H1 (cell line): Measurements from ENCODE around the gene CABP2. TPM values are rescaled to one million over a fixed set of nuclear protein-coding genes. Genes with fewer than 3 reads are reported as not detected.

Experiments used
- CTCF ChIA-PET: fragments of 300-600 bp; sonication (Branson Sonifier 250); formaldehyde crosslinking; loops from one replicate; lab custom pipeline; 2021; ENCODE audit not compliant: partially characterized antibody; lab: Charles Lee
- POLR2A ChIA-PET: fragments of 300-600 bp; sonication (Branson Sonifier 250); formaldehyde crosslinking; loops from one replicate; lab custom pipeline; 2021; ENCODE audit warnings: inconsistent platforms; ENCODE audit not compliant: partially characterized antibody; lab: Charles Lee
- DNase-seq, 2 experiments: peaks; one replicate each; pipeline versions ENCODE4 v3.0.0 to v3.0.0-alpha.2; 2010 to 2022; ENCODE audit warnings: low spot score in 2 of 2, low read depth in 1 of 2, mixed read lengths in 1 of 2
- FAIRE-seq: peaks from 2 replicates; lab custom pipeline; 2011; peaks lifted over from hg19 to GRCh38; lab: Jason Lieb, UNC
- H2AFZ ChIP-seq: 2 replicates; pipeline ENCODE4 v1.8.1; 2012; ENCODE audit warnings: low read length, inconsistent platforms
- H2AK5ac ChIP-seq: 2 replicates; pipeline ENCODE4 v1.6.1; 2013; ENCODE audit warnings: low read depth, low read length
- H2BK120ac ChIP-seq: replicated peaks from 2 replicates; pipeline ENCODE3; 2013; ENCODE audit warnings: low read depth, low read length, inconsistent platforms
- H2BK12ac ChIP-seq: 2 replicates; pipeline ENCODE4 v1.6.1; 2013; ENCODE audit warnings: low read depth, low read length
- H2BK15ac ChIP-seq: 2 replicates; pipeline ENCODE4 v1.6.1; 2013; ENCODE audit warnings: low read length
- H2BK20ac ChIP-seq: 2 replicates; pipeline ENCODE4 v1.6.1; 2013; ENCODE audit warnings: low read length
- H2BK5ac ChIP-seq: 2 replicates; pipeline ENCODE4 v1.6.1; 2013; ENCODE audit warnings: low read depth, low read length
- H3K14ac ChIP-seq: 2 replicates; pipeline ENCODE4 v1.6.1; 2013; ENCODE audit warnings: inconsistent platforms; ENCODE audit not compliant: insufficient read length
- H3K18ac ChIP-seq: 2 replicates; pipeline ENCODE4 v1.6.1; 2013; ENCODE audit warnings: low read length; ENCODE audit errors: extremely low read depth
- H3K23ac ChIP-seq: 2 replicates; pipeline ENCODE4 v1.6.1; 2013; ENCODE audit warnings: inconsistent platforms; ENCODE audit not compliant: insufficient read length
- H3K23me2 ChIP-seq: 2 replicates; pipeline ENCODE4 v1.6.1; 2013; ENCODE audit warnings: low read depth, low read length
- H3K27ac ChIP-seq: 2 replicates; pipeline ENCODE4 v1.6.1; 2011; ENCODE audit warnings: low read depth, low read length, inconsistent platforms
- H3K27me3 ChIP-seq, 4 experiments: replicated peaks in 1 of 4; 1 replicate in 1 of 4; 2 replicates in 3 of 4; pipeline versions ENCODE4 v1.6.1 to v1.8.1; 2011 to 2013; ENCODE audit warnings: low read length in 3 of 4, mild to moderate bottlenecking in 3 of 4, inconsistent platforms in 2 of 4, mixed read lengths in 2 of 4, moderate library complexity in 1 of 4; ENCODE audit not compliant: control insufficient read depth in 3 of 4, insufficient read depth in 3 of 4; ENCODE audit errors: extremely low read depth in 1 of 4
- H3K36me3 ChIP-seq, 4 experiments: 2 replicates each; pipeline versions ENCODE4 v1.6.1 to v1.8.1; 2011 to 2013; ENCODE audit warnings: mild to moderate bottlenecking in 4 of 4, low read length in 3 of 4, moderate library complexity in 2 of 4, control low read depth in 1 of 4, inconsistent platforms in 1 of 4; ENCODE audit not compliant: insufficient read depth in 4 of 4, control insufficient read depth in 2 of 4
- H3K4ac ChIP-seq: replicated peaks from 2 replicates; pipeline ENCODE3; 2013; ENCODE audit warnings: low read length, low read depth, mixed read lengths, inconsistent platforms; ENCODE audit not compliant: insufficient read length
- H3K4me1 ChIP-seq, 4 experiments: replicated peaks in 1 of 4; 1 replicate in 1 of 4; 2 replicates in 3 of 4; pipeline versions ENCODE4 v1.6.1 to v1.8.1; 2011 to 2013; ENCODE audit warnings: low read length in 3 of 4, inconsistent platforms in 2 of 4, mixed read lengths in 1 of 4; ENCODE audit not compliant: insufficient read depth in 4 of 4, control insufficient read depth in 3 of 4
- H3K4me2 ChIP-seq, 2 experiments: 2 replicates each; pipeline versions ENCODE4 v1.6.1 to v1.8.1; 2011 to 2013; ENCODE audit warnings: low read depth in 2 of 2, low read length in 2 of 2, control low read depth in 1 of 2, inconsistent platforms in 1 of 2, mild to moderate bottlenecking in 1 of 2; ENCODE audit not compliant: insufficient read depth in 1 of 2
- H3K4me3 ChIP-seq, 4 experiments: fragments of 200-600, 300-600 bp in 1 of 4; sonication (generic), shearing (Covaris generic), sonication (Bioruptor Twin) in 1 of 4; 2 replicates each; pipeline versions ENCODE4 v1.5.1 to v1.8.1; 2011 to 2016; ENCODE audit warnings: low read length in 4 of 4, low read depth in 3 of 4, control low read depth in 2 of 4, inconsistent platforms in 2 of 4, mild to moderate bottlenecking in 2 of 4, mixed read lengths in 1 of 4, moderate library complexity in 1 of 4; ENCODE audit not compliant: insufficient read depth in 2 of 4; ENCODE audit errors: extremely low read depth in 1 of 4
- H3K56ac ChIP-seq: replicated peaks from 2 replicates; pipeline ENCODE3; 2013; ENCODE audit warnings: low read depth, mild to moderate bottlenecking, mixed read lengths, low read length, inconsistent platforms; ENCODE audit not compliant: insufficient read length
- H3K79me1 ChIP-seq: 2 replicates; pipeline ENCODE4 v1.6.1; 2013; ENCODE audit warnings: low read depth, low read length, control low read depth
- H3K79me2 ChIP-seq, 2 experiments: 2 replicates each; pipeline versions ENCODE4 v1.6.1 to v1.8.1; 2012 to 2013; ENCODE audit warnings: low read length in 2 of 2, mild to moderate bottlenecking in 2 of 2, inconsistent platforms in 1 of 2; ENCODE audit not compliant: insufficient read depth in 2 of 2, control insufficient read depth in 1 of 2
- H3K9ac ChIP-seq, 4 experiments: replicated peaks in 1 of 4; 1 replicate in 1 of 4; 2 replicates in 3 of 4; pipeline versions ENCODE4 v1.6.1 to v1.8.1; 2011 to 2013; ENCODE audit warnings: low read depth in 3 of 4, low read length in 3 of 4, control low read depth in 2 of 4, mild to moderate bottlenecking in 2 of 4, moderate library complexity in 2 of 4, inconsistent platforms in 1 of 4; ENCODE audit errors: extremely low read depth in 1 of 4
- H3K9me3 ChIP-seq, 2 experiments: 2 replicates each; pipeline versions ENCODE4 v1.6.1 to v1.8.1; 2012 to 2013; ENCODE audit warnings: mild to moderate bottlenecking in 2 of 2, moderate library complexity in 2 of 2, control low read depth in 1 of 2, inconsistent platforms in 1 of 2, low read depth in 1 of 2, low read length in 1 of 2, mixed read lengths in 1 of 2; ENCODE audit not compliant: insufficient read depth in 2 of 2
- H4K20me1 ChIP-seq, 2 experiments: replicated peaks in 1 of 2; 2 replicates each; pipeline versions ENCODE3 to v1.8.1; 2011 to 2013; ENCODE audit warnings: inconsistent platforms in 2 of 2, low read length in 2 of 2, mild to moderate bottlenecking in 1 of 2; ENCODE audit not compliant: insufficient read depth in 2 of 2, control insufficient read depth in 1 of 2
- H4K5ac ChIP-seq: 2 replicates; pipeline ENCODE4 v1.6.1; 2013; ENCODE audit warnings: low read length, low read depth, mixed read lengths, inconsistent platforms; ENCODE audit not compliant: insufficient read length
- H4K8ac ChIP-seq: 2 replicates; pipeline ENCODE4 v1.8.0; 2013; ENCODE audit warnings: mild to moderate bottlenecking, moderate library complexity, low read length, inconsistent platforms; ENCODE audit not compliant: insufficient read depth; ENCODE audit errors: extremely low read depth
- H4K91ac ChIP-seq: replicated peaks from 2 replicates; pipeline ENCODE3; 2013; ENCODE audit warnings: low read length, mixed read lengths, inconsistent platforms; ENCODE audit not compliant: insufficient read length
- BACH1 ChIP-seq: IDR thresholded peaks from 2 replicates; pipeline ENCODE4 v1.6.1; 2012; ENCODE audit warnings: low read length, improper control_type of control experiment
- CBX5 ChIP-seq: fragments of 300-800, 300-1000 bp; sonication (generic); IDR thresholded peaks from 2 replicates; pipeline ENCODE4 v1.7.1; 2016; ENCODE audit warnings: antibody characterized with exemption, low read length, low read depth
- CEBPB ChIP-seq: IDR thresholded peaks from 2 replicates; pipeline ENCODE4 v1.6.1; 2012; ENCODE audit warnings: low read depth, low read length
- FOSL1 ChIP-seq: IDR thresholded peaks from 2 replicates; pipeline ENCODE4 v1.6.1; 2011; ENCODE audit warnings: mild to moderate bottlenecking, low read depth, low read length, moderate library complexity; ENCODE audit not compliant: insufficient read depth
- GABPA ChIP-seq: IDR thresholded peaks from 2 replicates; pipeline ENCODE4 v1.6.1; 2011; ENCODE audit warnings: mild to moderate bottlenecking, low read length, moderate library complexity, borderline replicate concordance; ENCODE audit not compliant: insufficient read depth
- HDAC6 ChIP-seq: IDR thresholded peaks from one replicate; pipeline ENCODE4 v1.7.1; 2012; ENCODE audit warnings: low read depth, mild to moderate bottlenecking, inconsistent platforms, low read length, moderate library complexity
- JUND ChIP-seq: IDR thresholded peaks from 2 replicates; pipeline ENCODE4 v1.6.1; 2011; ENCODE audit warnings: mild to moderate bottlenecking, improper control_type of control experiment, low read length
- KDM1A ChIP-seq: fragments of 200-600, 300-600 bp; sonication (generic); IDR thresholded peaks from 2 replicates; pipeline ENCODE4 v1.7.1; 2016; ENCODE audit warnings: mild to moderate bottlenecking, low read length, borderline replicate concordance
- KDM4A ChIP-seq: IDR thresholded peaks from one replicate; pipeline ENCODE4 v1.7.1; 2012; ENCODE audit warnings: low read depth, mild to moderate bottlenecking, moderate library complexity, low read length, inconsistent platforms; ENCODE audit not compliant: severe bottlenecking
- NRF1 ChIP-seq: IDR thresholded peaks from 2 replicates; pipeline ENCODE4 v1.6.1; 2011; ENCODE audit warnings: mild to moderate bottlenecking, low read depth, low read length, improper control_type of control experiment
- POLR2A ChIP-seq, 2 experiments: IDR thresholded peaks; 1 replicate in 1 of 2; 2 replicates in 1 of 2; pipeline ENCODE4 v1.6.1; 2011; ENCODE audit warnings: low read depth in 2 of 2, low read length in 2 of 2, mild to moderate bottlenecking in 2 of 2; ENCODE audit errors: control extremely low read depth in 1 of 2
- POLR2AphosphoS5 ChIP-seq: IDR thresholded peaks from 2 replicates; pipeline ENCODE4 v1.6.1; 2011; ENCODE audit warnings: low read depth, low read length
- SUZ12 ChIP-seq: fragments of 200-600 bp; sonication (generic); IDR thresholded peaks from 2 replicates; pipeline ENCODE4 v1.6.1; 2012; ENCODE audit warnings: mild to moderate bottlenecking, inconsistent platforms, low read length, moderate library complexity, mixed read lengths
- TBP ChIP-seq: IDR thresholded peaks from 2 replicates; pipeline ENCODE4 v1.6.1; 2011; ENCODE audit warnings: low read depth, low read length, improper control_type of control experiment
- TCF12 ChIP-seq: IDR thresholded peaks from 2 replicates; pipeline ENCODE4 v1.6.1; 2011; ENCODE audit warnings: low read depth, mild to moderate bottlenecking, low read length
- TEAD4 ChIP-seq: IDR thresholded peaks from 2 replicates; pipeline ENCODE4 v1.6.1; 2012; ENCODE audit warnings: low read depth, low read length, inconsistent platforms, mixed read lengths
- ZNF274 ChIP-seq: IDR thresholded peaks from 2 replicates; pipeline ENCODE4 v1.7.0; 2012; ENCODE audit warnings: low read length, borderline replicate concordance; ENCODE audit errors: extremely low read depth
- WGBS, 2 experiments: shearing (Covaris generic) in 1 of 2; methylation state at CpG; one replicate each; pipeline versions ENCODE4 v1.1.6 to v1.1.7; 2013 to 2015; ENCODE audit warnings: low lambda C conversion rate in 2 of 2, mixed read lengths in 2 of 2, inconsistent platforms in 1 of 2, low coverage in 1 of 2, missing lambda C conversion rate in 1 of 2; ENCODE audit not compliant: insufficient replicate concordance in 2 of 2, insufficient coverage in 1 of 2, insufficient read length in 1 of 2; ENCODE audit errors: extremely low coverage in 1 of 2, missing lambda C conversion rate in 1 of 2; 5-methylcytosine and 5-hydroxymethylcytosine counted together
- polyA plus RNA-seq, 7 experiments: library from polyadenylated mRNA; depleted of rRNA in 3 of 7; stranded (reverse) in 5 of 7; unstranded in 2 of 7; fragments of >200 nt in 5 of 7; fragments of 200-250 nt in 2 of 7; gene quantifications; 1 replicate in 5 of 7; 2 replicates in 1 of 7; 4 replicates in 1 of 7; pipeline versions ENCODE4 v1.2.1 to v1.2.3, GENCODE V29; 2011 to 2013; ENCODE audit warnings: missing spikeins in 2 of 7, mixed read lengths in 2 of 7
- total RNA-seq: library from RNA; stranded (reverse); fragmentation: NEBNext Ultra II Directional; extraction: Animal tissue kit (Norgen Biotek cat#: 25700); gene quantifications from 2 replicates; pipeline ENCODE4 v1.2.1, GENCODE V29; 2021

Gene CABP2
- total and polyA plus RNA-seq, 2 of the 8 experiments (the other 6 are each of a cell fraction or from before 2014, with no cell fraction given): not detected

DNA sequence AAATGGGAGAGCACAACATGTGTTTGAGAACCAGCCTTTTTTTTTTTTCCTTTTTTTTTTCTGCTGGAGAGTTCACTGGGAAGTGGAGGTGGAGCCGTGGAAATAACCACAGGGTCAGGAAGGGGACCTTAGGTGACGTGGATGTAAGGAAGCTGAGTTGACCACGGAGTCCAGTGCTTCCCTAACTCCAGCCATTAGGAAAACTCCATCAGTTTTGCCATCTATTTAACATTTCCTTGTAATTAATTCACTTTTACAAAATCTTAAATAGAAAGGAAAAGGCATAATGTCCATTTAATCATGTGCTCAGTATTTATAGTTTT lies 13.3 kb downstream of the CABP2 start:
- Histone ChIP-seq H2AK5ac (no peak overlapping the region), H2BK20ac (no peak overlapping the region), H3K18ac (no peak overlapping the region), H2AFZ (no peak overlapping the region), H3K4me1 (peaks cover 0 to 19% (median 10%) of the 10 kb centered on the region in 4 experiments; a peak in 6 of 7 replicates), H3K23me2 (peaks cover 11% of the 10 kb centered on the region), H3K79me2 (0 out of 4 replicates have a peak, but pooled peaks cover 0 to 8% of the 10 kb centered on the region in 2 experiments), H3K56ac (no peak overlapping the region), H2BK12ac (no peak overlapping the region), H3K79me1 (no peaks in the 10 kb centered on the region), H3K27me3 (peaks cover 0 to 8% (median 2%) of the 10 kb centered on the region in 4 experiments; a peak in 2 of 7 replicates), H3K23ac (no peak overlapping the region), H4K91ac (no peak overlapping the region), H3K9ac (no peak overlapping the region), H3K4me3 (no peak overlapping the region), H3K9me3 (no peaks in the 10 kb centered on the region), H4K5ac (no peak overlapping the region), H3K27ac (no peak overlapping the region), H3K36me3 (no peaks in the 10 kb centered on the region), H2BK15ac (no peak overlapping the region), H4K20me1 (peaks cover 3 to 7% of the 10 kb centered on the region in 2 experiments), H3K4ac (no peak overlapping the region), H3K14ac (no peak overlapping the region), H2BK120ac (no peak overlapping the region), H4K8ac (no peak overlapping the region), H2BK5ac (no peak overlapping the region), H3K4me2 (no peak overlapping the region)
- ChIA-PET CTCF (no interaction called here), POLR2A (no interaction called here)
- DNase-seq (no peak), FAIRE-seq (no peak)
- TF ChIP-seq CEBPB (no peak), FOSL1 (no peak), POLR2AphosphoS5 (no peak), TCF12 (no peak), HDAC6 (no peak), POLR2A (IDR thresholded peaks at IDR 0.05; ENCODE audit: control extremely low read depth in 1 of 2, low read depth in 2 of 2, low read length in 2 of 2) (no peak), SUZ12 (no peak), JUND (no peak), ZNF274 (no peak), KDM1A (no peak), TBP (no peak), TEAD4 (no peak), BACH1 (no peak), CBX5 (no peak), NRF1 (no peak), GABPA (no peak), KDM4A (no peak)
- WGBS, 2 experiments: 79% methylated on average over 3 of the region's 3 CpGs; no CpG with 5 or more reads in 1 of the 2 experiments
